ENCODE results near the gene BOD1. TPM values are rescaled to one million over a fixed set of nuclear protein-coding genes. Genes with fewer than 3 reads are reported as not detected.

Gene BOD1
- total RNA-seq, 1 experiment from 2014 or later, result 104 TPM

GRCh38 chr5:173582216-173583111, 34.0 kb downstream of the BOD1 start:
- Histone ChIP-seq H3K36me3 (no peaks in the 10 kb centered on the region), H3K27me3 (no peaks in the 10 kb centered on the region), H3K9me3 (replicated peaks) (peaks cover 17% of the 10 kb centered on the region; the same call in 1 of the 2 replicates), H3K27ac (peak overlapping the region; percentile 74), H3K4me3 (no peak overlapping the region), H3K4me1 (peaks cover 33% of the 10 kb centered on the region)
- peak; percentile 79 to 91 for DNase-seq

DNA sequence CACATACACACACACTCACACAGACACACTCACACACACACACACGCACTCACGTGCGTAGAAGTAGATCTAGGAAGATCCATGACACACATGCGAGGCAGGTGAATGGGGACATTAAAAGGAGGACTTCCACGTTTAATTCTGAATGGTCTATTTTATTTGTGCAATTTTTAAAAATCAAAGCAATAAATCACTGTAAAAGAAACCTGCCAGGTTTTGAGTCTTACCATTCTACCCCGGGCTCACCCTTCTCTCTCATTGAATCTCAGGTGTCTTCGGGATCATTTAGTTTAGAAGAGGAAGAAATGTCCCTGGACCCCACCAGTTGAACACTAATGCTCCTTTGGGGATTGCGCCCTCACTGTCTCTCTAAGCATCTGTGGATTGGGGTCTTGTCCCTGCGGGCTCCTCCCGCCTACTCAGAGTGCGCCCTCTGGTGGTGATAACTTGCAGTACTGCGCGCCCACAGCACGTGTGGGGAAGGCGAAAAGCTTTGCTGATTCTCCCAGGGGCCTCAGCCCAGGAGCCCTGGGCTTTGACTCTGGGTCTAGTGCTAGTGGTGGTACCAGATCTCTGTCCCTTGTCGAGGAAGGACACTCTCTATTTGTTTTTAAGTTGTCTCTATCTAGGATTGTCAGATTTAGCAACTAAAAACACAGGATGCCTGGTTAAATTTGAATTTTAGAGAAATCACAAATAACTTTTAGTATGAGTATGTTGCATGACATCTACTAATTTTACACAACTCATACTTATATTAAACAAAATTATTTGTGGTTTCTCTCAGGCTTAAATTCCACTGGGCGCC, 34.8 kb downstream of the BOD1 start:
- peaks cover 33% of the 10 kb centered on the region for H3K4me1 ChIP-seq
- H3K4me3 ChIP-seq, result no peak overlapping the region
- H3K9me3 ChIP-seq (replicated peaks), result peaks cover 14% of the 10 kb centered on the region; the same call in 1 of the 2 replicates
- no peaks in the 10 kb centered on the region for H3K36me3 ChIP-seq
- DNase-seq, result peak; percentile 84 to 91
- H3K27me3 ChIP-seq, result no peaks in the 10 kb centered on the region
- peak overlapping the region; percentile 74 for H3K27ac ChIP-seq

DNA sequence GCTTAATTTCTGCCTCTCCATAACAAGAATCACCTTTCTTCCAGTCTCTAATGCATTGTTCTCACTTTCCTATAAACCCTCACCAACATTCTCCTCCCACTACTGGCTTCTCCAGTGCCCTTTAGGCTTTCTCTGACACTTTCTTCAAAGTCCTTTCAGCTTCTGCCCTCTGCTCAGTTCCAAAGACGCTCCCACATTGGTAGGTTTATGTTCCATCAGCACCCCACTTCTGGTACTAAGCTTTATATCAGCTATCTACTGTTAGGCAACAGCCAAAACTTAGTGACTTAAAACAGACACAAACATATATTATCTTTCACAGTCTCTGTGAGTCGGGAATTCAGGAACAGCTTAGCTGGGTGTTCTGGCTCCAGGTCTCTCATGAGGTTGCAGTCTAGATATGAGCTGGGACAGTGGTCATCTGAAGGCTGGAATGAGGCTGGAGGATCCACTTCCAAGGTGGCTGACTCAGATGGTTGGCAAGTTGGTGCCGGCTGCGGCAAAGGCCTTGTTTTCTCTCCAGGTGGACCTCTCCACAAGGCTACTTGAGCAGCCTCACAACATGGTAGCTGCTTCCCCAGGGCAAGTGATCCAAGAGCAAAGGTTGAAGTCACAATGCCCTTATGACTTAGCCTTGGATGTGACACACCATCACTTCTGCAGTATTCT, 37.4 kb downstream of the BOD1 start:
- Histone ChIP-seq H3K4me1 (peaks cover 32% of the 10 kb centered on the region), H3K27me3 (no peaks in the 10 kb centered on the region), H3K36me3 (no peaks in the 10 kb centered on the region), H3K4me3 (no peak overlapping the region), H3K27ac (no peak overlapping the region), H3K9me3 (replicated peaks) (peaks cover 8% of the 10 kb centered on the region; the same call in 1 of the 2 replicates)
- no peak for DNase-seq

- peaks cover 8% of the 10 kb centered on the region; the same call in 1 of the 2 replicates for H3K9me3 ChIP-seq (replicated peaks)
- H3K27me3 ChIP-seq, result no peaks in the 10 kb centered on the region
- no peak overlapping the region for H3K4me3 ChIP-seq
- no peak for DNase-seq
- no peak overlapping the region for H3K27ac ChIP-seq
- no peaks in the 10 kb centered on the region for H3K36me3 ChIP-seq
- H3K4me1 ChIP-seq, result peaks cover 23% of the 10 kb centered on the region
These were observed 38.6 kb downstream of the BOD1 start for GRCh38 chr5:173577817-173578216.

GRCh38 chr5:173577166-173577565, 39.3 kb downstream of the BOD1 start:
- no peak for DNase-seq
- Histone ChIP-seq H3K27ac (no peak overlapping the region), H3K4me3 (no peak overlapping the region), H3K36me3 (no peaks in the 10 kb centered on the region), H3K4me1 (peaks cover 22% of the 10 kb centered on the region), H3K9me3 (replicated peaks) (peaks cover 8% of the 10 kb centered on the region; the same call in 1 of the 2 replicates), H3K27me3 (no peaks in the 10 kb centered on the region)

DNA sequence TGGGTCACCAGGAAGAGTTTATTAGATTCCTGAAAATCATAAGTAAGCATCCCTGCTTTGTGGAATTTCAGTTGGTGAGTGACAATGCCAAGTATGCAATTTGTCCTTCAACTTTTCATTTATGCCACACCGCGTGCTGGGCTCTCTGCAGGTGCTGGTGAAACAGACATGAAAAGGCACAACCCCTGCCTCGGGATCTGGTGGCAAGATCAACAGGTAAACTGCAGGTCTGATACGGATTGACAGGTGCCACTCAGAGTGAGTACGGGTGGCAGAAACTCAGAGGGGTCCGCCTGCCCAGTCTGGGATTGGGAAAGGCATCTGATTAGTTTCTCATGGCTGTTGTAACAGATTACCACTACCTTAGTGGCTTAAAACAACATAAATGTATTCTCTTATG, 40.5 kb downstream of the BOD1 start:
- Histone ChIP-seq H3K9me3 (replicated peaks) (peaks cover 8% of the 10 kb centered on the region; the same call in 1 of the 2 replicates), H3K36me3 (no peaks in the 10 kb centered on the region)
- no peak for DNase-seq

DNA sequence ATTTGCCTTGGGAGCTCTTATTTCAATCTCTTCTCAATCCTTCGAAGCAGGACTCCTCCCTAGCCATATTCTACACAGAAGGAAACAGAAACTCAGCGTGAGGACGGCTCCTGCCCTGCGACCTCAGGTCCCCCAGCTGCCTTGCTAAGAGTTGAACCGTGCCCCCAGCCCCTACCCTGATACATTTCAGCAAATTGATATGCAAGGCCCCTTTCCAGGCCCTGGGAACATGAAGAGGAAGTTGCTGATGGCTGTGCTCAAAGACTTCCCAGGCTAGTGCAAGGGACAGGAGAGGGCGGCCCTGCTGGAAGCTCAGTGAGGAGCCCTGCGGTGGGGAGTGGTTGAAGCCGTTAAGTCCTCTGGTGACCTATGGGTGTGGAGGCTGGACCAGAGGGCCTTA, 41.5 kb downstream of the BOD1 start:
- Histone ChIP-seq H3K4me3 (no peak overlapping the region), H3K9me3 (replicated peaks) (peaks cover 8% of the 10 kb centered on the region; the same call in 1 of the 2 replicates), H3K27ac (no peak overlapping the region), H3K4me1 (peaks cover 10% of the 10 kb centered on the region), H3K27me3 (no peaks in the 10 kb centered on the region), H3K36me3 (no peaks in the 10 kb centered on the region)
- DNase-seq, result no peak

More for the DNA sequence above, 40.5 kb downstream of the BOD1 start:
- no peak overlapping the region for H3K4me3 ChIP-seq
- no peaks in the 10 kb centered on the region for H3K27me3 ChIP-seq
- H3K27ac ChIP-seq, result no peak overlapping the region
- peaks cover 10% of the 10 kb centered on the region for H3K4me1 ChIP-seq

DNA sequence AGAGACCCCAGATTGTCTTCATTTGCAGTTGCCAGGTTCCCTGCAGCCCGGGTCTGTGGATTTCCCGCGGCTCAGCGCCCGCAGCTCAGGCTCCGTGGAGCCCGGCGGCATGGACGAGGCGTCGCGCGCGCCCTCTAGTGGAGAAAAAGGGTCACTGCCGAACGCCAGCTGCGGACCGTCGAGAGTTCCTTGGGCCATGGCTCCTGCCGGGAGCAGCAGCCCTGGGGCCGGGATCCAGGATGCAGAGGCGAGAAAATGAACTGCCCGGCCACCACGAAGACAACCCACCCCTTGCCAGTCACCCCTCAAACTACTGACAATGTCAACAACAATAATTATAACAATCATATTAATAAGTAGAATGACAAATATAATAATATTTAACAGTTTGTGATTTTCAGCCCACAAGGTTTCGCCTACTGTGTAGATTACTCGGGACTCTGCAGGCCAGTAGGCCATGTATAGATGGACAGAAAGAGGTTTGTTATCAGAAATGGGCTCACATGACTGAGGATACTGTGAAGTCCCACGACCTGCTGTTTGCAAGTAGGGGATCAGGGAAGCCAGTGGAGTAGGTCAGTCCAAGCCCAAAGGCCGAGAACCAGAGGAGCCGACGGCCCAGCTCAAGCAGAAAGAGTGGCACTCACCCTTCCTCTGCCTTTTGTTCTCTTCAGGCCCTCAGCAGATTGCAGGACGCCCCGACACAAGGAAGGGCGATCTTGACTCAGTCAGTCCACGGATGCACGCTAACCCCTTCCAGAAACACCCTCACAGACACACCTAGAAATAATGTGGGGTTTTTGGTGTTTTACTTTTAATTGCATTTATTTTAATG, 43.1 kb downstream of the BOD1 start:
- Histone ChIP-seq H3K27ac (no peak overlapping the region), H3K4me3 (no peak overlapping the region)
- peak; percentile 78 to 90 for DNase-seq

GRCh38 chr5:173572431-173573125, 43.9 kb downstream of the BOD1 start:
- Histone ChIP-seq H3K9me3 (replicated peaks) (peaks cover 6% of the 10 kb centered on the region; the same call in 1 of the 2 replicates), H3K4me1 (peaks cover 10% of the 10 kb centered on the region), H3K36me3 (no peaks in the 10 kb centered on the region), H3K27me3 (no peaks in the 10 kb centered on the region), H3K27ac (no peak overlapping the region), H3K4me3 (no peak overlapping the region)
- DNase-seq, result no peak

More for the DNA sequence above, 43.1 kb downstream of the BOD1 start:
- H3K4me1 ChIP-seq, result peaks cover 10% of the 10 kb centered on the region
- no peaks in the 10 kb centered on the region for H3K27me3 ChIP-seq
- peaks cover 2% of the 10 kb centered on the region; the same call in 1 of the 2 replicates for H3K9me3 ChIP-seq (replicated peaks)
- no peaks in the 10 kb centered on the region for H3K36me3 ChIP-seq

- no peaks in the 10 kb centered on the region for H3K36me3 ChIP-seq
- H3K27ac ChIP-seq, result no peak overlapping the region
- H3K4me3 ChIP-seq, result no peak overlapping the region
- no peak for DNase-seq
- H3K4me1 ChIP-seq, result peaks cover 15% of the 10 kb centered on the region
- H3K9me3 ChIP-seq (replicated peaks), result peaks cover 6% of the 10 kb centered on the region; the same call in 1 of the 2 replicates
- H3K27me3 ChIP-seq, result no peaks in the 10 kb centered on the region
These were observed 45.9 kb downstream of the BOD1 start for GRCh38 chr5:173570321-173571090.

GRCh38 chr5:173568703-173569102, 47.7 kb downstream of the BOD1 start:
- H3K4me1 ChIP-seq, result peaks cover 15% of the 10 kb centered on the region
- H3K27ac ChIP-seq, result no peak overlapping the region
- H3K36me3 ChIP-seq, result no peaks in the 10 kb centered on the region
- no peaks in the 10 kb centered on the region for H3K27me3 ChIP-seq
- peaks cover 6% of the 10 kb centered on the region; the same call in 1 of the 2 replicates for H3K9me3 ChIP-seq (replicated peaks)
- no peak for DNase-seq
- H3K4me3 ChIP-seq, result no peak overlapping the region

GRCh38 chr5:173568128-173568527, 48.3 kb downstream of the BOD1 start:
- H3K27ac ChIP-seq, result no peak overlapping the region
- no peak overlapping the region for H3K4me3 ChIP-seq
- no peaks in the 10 kb centered on the region for H3K27me3 ChIP-seq
- H3K9me3 ChIP-seq (replicated peaks), result peaks cover 6% of the 10 kb centered on the region; the same call in 1 of the 2 replicates
- H3K4me1 ChIP-seq, result peaks cover 12% of the 10 kb centered on the region
- no peak for DNase-seq
- no peaks in the 10 kb centered on the region for H3K36me3 ChIP-seq

DNA sequence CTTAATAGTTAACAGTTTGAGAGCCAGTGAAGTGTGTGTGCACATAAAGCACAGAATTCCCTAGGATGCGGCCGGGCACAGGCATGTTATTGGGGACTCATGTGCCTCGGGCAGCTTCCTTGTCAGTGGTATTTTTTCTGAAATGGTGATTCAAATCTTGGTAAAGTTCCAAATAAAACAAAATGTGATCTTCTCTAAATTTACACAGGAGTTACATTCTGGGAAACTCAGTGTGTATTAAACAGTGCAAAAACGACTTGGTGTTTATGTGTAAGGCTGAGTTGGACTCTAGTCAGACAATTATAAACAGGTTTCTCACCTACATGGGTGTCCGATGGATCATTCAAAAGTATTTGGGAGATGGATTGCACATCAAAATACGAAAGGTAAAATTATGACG, 48.9 kb downstream of the BOD1 start:
- no peak overlapping the region for H3K27ac ChIP-seq
- peak; percentile 53 to 70 for DNase-seq
- H3K4me1 ChIP-seq, result peaks cover 9% of the 10 kb centered on the region
- H3K27me3 ChIP-seq, result no peaks in the 10 kb centered on the region
- H3K9me3 ChIP-seq (replicated peaks), result peaks cover 6% of the 10 kb centered on the region; the same call in 1 of the 2 replicates
- H3K36me3 ChIP-seq, result no peaks in the 10 kb centered on the region
- H3K4me3 ChIP-seq, result no peak overlapping the region
